ENCODE results near the gene TXNDC11. TPM values are rescaled to one million over a fixed set of nuclear protein-coding genes. Genes with fewer than 3 reads are reported as not detected.
A peak's percentile ranks its signal among the peaks of the same experiment; 100 is the strongest.

Gene TXNDC11
- total RNA-seq, 1 donor from 2014 or later: 52.7 TPM

- no peak overlapping the region for H3K4me3 Mint-ChIP-seq
- no peak for DNase-seq (ENCODE audit: low spot score)
- H3K27me3 Mint-ChIP-seq (ENCODE audit: insufficient read depth): no peaks in the 10 kb centered on the region
- H3K9me3 Mint-ChIP-seq: no peaks in the 10 kb centered on the region
- peaks cover 53% of the 10 kb centered on the region for H3K4me1 Mint-ChIP-seq (ENCODE audit: low read depth)
- intact Hi-C loops (cut with micrococcal nuclease): no loop called here
- H3K36me3 Mint-ChIP-seq (ENCODE audit: low read depth): peaks cover 58% of the 10 kb centered on the region
- peak overlapping the region; percentile 58 for H3K27ac Mint-ChIP-seq
These were observed 14.7 kb downstream of the TXNDC11 start for GRCh38 chr16:11727796-11728543.

DNA sequence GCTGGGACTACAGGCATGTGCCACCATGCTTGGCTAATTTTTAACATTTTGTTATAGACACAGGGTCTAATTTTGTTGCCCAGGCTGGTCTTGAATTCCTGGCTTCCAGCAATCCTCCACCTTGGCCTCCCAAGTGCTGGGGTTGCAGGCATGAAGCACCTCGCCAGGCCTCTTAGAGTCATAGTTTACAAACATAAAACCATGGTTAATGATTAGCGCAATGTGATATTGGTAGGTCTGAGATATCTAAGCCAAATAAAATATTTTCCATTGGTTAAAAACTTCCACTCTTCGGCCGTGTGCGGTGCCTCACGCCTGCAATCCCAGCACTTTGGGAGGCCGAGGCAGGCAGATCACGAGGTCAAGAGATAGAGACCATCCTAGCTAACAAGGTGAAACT lies 16.6 kb downstream of the TXNDC11 start:
- H3K36me3 Mint-ChIP-seq (ENCODE audit: low read depth): peaks cover 54% of the 10 kb centered on the region
- no peaks in the 10 kb centered on the region for H3K9me3 Mint-ChIP-seq
- no peaks in the 10 kb centered on the region for H3K27me3 Mint-ChIP-seq (ENCODE audit: insufficient read depth)
- H3K27ac Mint-ChIP-seq: no peak overlapping the region
- no peak for DNase-seq (ENCODE audit: low spot score)
- intact Hi-C loops (cut with micrococcal nuclease): no loop called here
- peaks cover 45% of the 10 kb centered on the region for H3K4me1 Mint-ChIP-seq (ENCODE audit: low read depth)
- H3K4me3 Mint-ChIP-seq: no peak overlapping the region

DNA sequence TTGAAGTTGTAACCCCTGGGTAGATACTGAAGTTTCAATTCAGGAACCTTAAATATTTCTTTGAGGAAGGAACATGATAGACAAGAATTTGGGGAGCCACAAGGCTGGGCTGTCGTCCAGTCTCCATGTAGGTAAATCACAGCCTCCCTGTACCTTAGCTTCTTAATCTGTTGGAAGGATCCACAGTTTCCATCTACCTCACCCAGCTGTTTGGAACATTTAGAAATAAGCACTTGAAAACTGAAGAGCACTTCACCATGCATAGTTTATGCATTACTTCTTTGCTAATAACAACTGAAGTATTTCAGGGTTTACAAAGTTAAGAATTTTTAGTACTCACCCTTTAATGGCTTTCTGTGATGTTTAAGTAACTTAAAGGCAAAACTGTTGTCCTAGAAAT lies 17.2 kb downstream of the TXNDC11 start:
- peaks cover 51% of the 10 kb centered on the region for H3K36me3 Mint-ChIP-seq (ENCODE audit: low read depth)
- no peak for DNase-seq (ENCODE audit: low spot score)
- no peak overlapping the region for H3K27ac Mint-ChIP-seq
- intact Hi-C loops (cut with micrococcal nuclease): no loop called here
- peaks cover 40% of the 10 kb centered on the region for H3K4me1 Mint-ChIP-seq (ENCODE audit: low read depth)
- no peak overlapping the region for H3K4me3 Mint-ChIP-seq
- no peaks in the 10 kb centered on the region for H3K9me3 Mint-ChIP-seq
- H3K27me3 Mint-ChIP-seq (ENCODE audit: insufficient read depth): no peaks in the 10 kb centered on the region

GRCh38 chr16:11722468-11722808 lies 20.2 kb downstream of the TXNDC11 start:
- DNase-seq (ENCODE audit: low spot score): no peak
- H3K4me3 Mint-ChIP-seq: no peak overlapping the region
- H3K9me3 Mint-ChIP-seq: no peaks in the 10 kb centered on the region
- H3K4me1 Mint-ChIP-seq (ENCODE audit: low read depth): peaks cover 18% of the 10 kb centered on the region
- peak overlapping the region; percentile 36 for H3K27ac Mint-ChIP-seq
- intact Hi-C loops (cut with micrococcal nuclease): no loop called here
- no peaks in the 10 kb centered on the region for H3K27me3 Mint-ChIP-seq (ENCODE audit: insufficient read depth)
- H3K36me3 Mint-ChIP-seq (ENCODE audit: low read depth): peaks cover 40% of the 10 kb centered on the region

GRCh38 chr16:11721781-11722467 lies 20.7 kb downstream of the TXNDC11 start:
- no peak overlapping the region for H3K4me3 Mint-ChIP-seq
- H3K9me3 Mint-ChIP-seq: no peaks in the 10 kb centered on the region
- no peak for DNase-seq (ENCODE audit: low spot score)
- peaks cover 13% of the 10 kb centered on the region for H3K4me1 Mint-ChIP-seq (ENCODE audit: low read depth)
- H3K27me3 Mint-ChIP-seq (ENCODE audit: insufficient read depth): no peaks in the 10 kb centered on the region
- peaks cover 37% of the 10 kb centered on the region for H3K36me3 Mint-ChIP-seq (ENCODE audit: low read depth)
- H3K27ac Mint-ChIP-seq: peak overlapping the region; percentile 36
- intact Hi-C loops (cut with micrococcal nuclease): no loop called here

DNA sequence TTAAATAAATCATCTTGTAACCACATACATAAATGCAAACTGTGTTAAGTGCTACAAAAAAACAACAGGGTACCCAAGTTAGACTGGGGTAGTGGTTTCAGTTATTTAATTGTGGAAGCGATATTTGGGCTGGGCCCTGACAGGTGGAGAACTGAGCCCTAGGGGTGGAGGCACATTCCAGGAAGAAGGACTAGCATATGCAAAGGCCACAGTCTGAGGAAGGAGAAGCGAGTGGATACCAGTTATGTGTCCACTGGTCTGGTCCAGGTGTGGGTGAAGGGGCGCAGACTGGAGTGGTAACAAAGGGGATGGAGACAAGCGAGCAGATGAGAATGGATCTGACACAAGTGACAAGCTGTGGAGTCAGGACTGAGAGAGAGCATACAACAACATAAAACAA lies 22.9 kb downstream of the TXNDC11 start:
- no peaks in the 10 kb centered on the region for H3K9me3 Mint-ChIP-seq
- no peak overlapping the region for H3K4me3 Mint-ChIP-seq
- intact Hi-C loops (cut with micrococcal nuclease): no loop called here
- no peaks in the 10 kb centered on the region for H3K27me3 Mint-ChIP-seq (ENCODE audit: insufficient read depth)
- no peak overlapping the region for H3K27ac Mint-ChIP-seq
- H3K36me3 Mint-ChIP-seq (ENCODE audit: low read depth): peaks cover 35% of the 10 kb centered on the region
- H3K4me1 Mint-ChIP-seq (ENCODE audit: low read depth): peaks cover 13% of the 10 kb centered on the region
- no peak for DNase-seq (ENCODE audit: low spot score)

DNA sequence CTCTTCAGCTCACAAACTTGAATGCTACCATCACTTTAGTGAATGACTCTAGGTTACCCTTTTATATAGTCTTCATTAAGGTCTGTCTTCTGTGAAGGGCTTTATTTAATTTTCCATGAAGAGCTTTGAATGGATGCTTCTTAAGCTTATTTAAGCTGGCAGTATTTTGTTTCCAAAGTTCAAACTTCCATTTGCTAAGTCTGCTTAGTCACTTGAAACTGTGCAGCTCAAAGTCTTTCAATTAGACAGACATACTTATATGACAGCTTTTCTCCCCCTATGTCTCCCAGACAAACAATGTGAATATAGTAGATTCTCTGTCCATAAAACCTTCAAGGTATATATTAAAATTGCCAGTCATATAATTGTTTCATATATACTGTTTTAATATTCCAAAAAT lies 23.5 kb downstream of the TXNDC11 start:
- peaks cover 18% of the 10 kb centered on the region for H3K4me1 Mint-ChIP-seq (ENCODE audit: low read depth)
- H3K27ac Mint-ChIP-seq: no peak overlapping the region
- no peak overlapping the region for H3K4me3 Mint-ChIP-seq
- intact Hi-C loops (cut with micrococcal nuclease): no loop called here
- DNase-seq (ENCODE audit: low spot score): no peak
- no peaks in the 10 kb centered on the region for H3K27me3 Mint-ChIP-seq (ENCODE audit: insufficient read depth)
- H3K9me3 Mint-ChIP-seq: no peaks in the 10 kb centered on the region
- peaks cover 37% of the 10 kb centered on the region for H3K36me3 Mint-ChIP-seq (ENCODE audit: low read depth)

- Mint-ChIP-seq H3K27ac (no peak overlapping the region), H3K4me1 (ENCODE audit: low read depth) (peaks cover 18% of the 10 kb centered on the region), H3K27me3 (ENCODE audit: insufficient read depth) (no peaks in the 10 kb centered on the region), H3K9me3 (no peaks in the 10 kb centered on the region), H3K4me3 (no peak overlapping the region), H3K36me3 (ENCODE audit: low read depth) (peaks cover 34% of the 10 kb centered on the region)
- DNase-seq (ENCODE audit: low spot score): no peak
- intact Hi-C loops (cut with micrococcal nuclease): no loop called here
These were observed 24.8 kb downstream of the TXNDC11 start for GRCh38 chr16:11717811-11718210.

DNA sequence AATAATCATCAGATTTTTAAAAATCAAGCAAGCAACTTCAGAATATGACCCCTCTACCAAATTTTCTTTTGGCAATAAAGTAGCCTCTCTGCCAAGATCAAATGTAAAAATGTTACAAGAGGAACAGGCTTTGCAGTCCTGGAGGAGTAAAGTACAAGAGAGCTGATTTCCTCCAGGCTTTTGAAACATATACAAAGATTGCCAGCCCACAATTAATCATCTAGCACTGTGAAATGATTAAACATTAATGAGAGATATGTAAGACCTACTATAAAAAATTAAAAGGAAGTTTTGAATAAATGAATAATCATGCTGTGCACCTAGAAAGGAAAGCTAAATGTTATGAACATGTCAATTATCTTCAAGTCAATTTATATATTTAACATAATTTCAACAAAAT lies 26.3 kb downstream of the TXNDC11 start:
- no peak for DNase-seq (ENCODE audit: low spot score)
- Mint-ChIP-seq H3K4me3 (no peak overlapping the region), H3K27me3 (ENCODE audit: insufficient read depth) (no peaks in the 10 kb centered on the region), H3K4me1 (ENCODE audit: low read depth) (peaks cover 16% of the 10 kb centered on the region), H3K36me3 (ENCODE audit: low read depth) (peaks cover 25% of the 10 kb centered on the region), H3K9me3 (no peaks in the 10 kb centered on the region), H3K27ac (no peak overlapping the region)
- intact Hi-C loops (cut with micrococcal nuclease): no loop called here

- H3K36me3 Mint-ChIP-seq (ENCODE audit: low read depth): peaks cover 26% of the 10 kb centered on the region
- H3K4me1 Mint-ChIP-seq (ENCODE audit: low read depth): peaks cover 16% of the 10 kb centered on the region
- H3K4me3 Mint-ChIP-seq: no peak overlapping the region
- H3K27me3 Mint-ChIP-seq (ENCODE audit: insufficient read depth): no peaks in the 10 kb centered on the region
- H3K27ac Mint-ChIP-seq: peak overlapping the region; percentile 13
- no peak for DNase-seq (ENCODE audit: low spot score)
- no peaks in the 10 kb centered on the region for H3K9me3 Mint-ChIP-seq
- intact Hi-C loops (cut with micrococcal nuclease): loop anchor here (2.0 kb wide), 3 partner anchors 27 to 761 kb away; no protein-coding TSS in a partner anchor
These were observed 27.3 kb downstream of the TXNDC11 start for GRCh38 chr16:11715246-11715947.

DNA sequence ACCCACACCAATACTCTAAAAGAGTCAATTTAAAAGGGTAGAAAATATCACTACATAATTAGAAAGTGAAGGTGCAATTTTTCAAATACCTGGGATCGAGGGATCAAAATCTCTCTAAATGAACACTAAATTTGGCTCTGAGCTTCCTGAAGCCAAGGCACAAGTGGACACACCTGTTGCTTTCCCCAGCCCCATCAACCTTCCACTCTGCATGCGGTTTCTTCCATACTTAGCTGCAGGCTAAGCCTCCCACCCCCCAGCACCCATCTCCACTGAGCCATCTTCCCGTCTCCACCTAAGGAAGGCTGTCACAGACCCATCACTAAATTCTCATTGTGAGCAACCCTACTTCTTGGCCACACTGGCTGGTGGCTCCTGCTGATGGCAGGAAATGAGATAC lies 30.5 kb downstream of the TXNDC11 start:
- H3K27ac Mint-ChIP-seq: peak overlapping the region; percentile 35
- no peak overlapping the region for H3K4me3 Mint-ChIP-seq
- no peaks in the 10 kb centered on the region for H3K9me3 Mint-ChIP-seq
- H3K4me1 Mint-ChIP-seq (ENCODE audit: low read depth): peaks cover 10% of the 10 kb centered on the region
- H3K27me3 Mint-ChIP-seq (ENCODE audit: insufficient read depth): no peaks in the 10 kb centered on the region
- H3K36me3 Mint-ChIP-seq (ENCODE audit: low read depth): peaks cover 24% of the 10 kb centered on the region
- intact Hi-C loops (cut with micrococcal nuclease): no loop called here
- DNase-seq (ENCODE audit: low spot score): no peak

GRCh38 chr16:11711662-11712061 lies 31.0 kb downstream of the TXNDC11 start:
- peaks cover 10% of the 10 kb centered on the region for H3K4me1 Mint-ChIP-seq (ENCODE audit: low read depth)
- intact Hi-C loops (cut with micrococcal nuclease): no loop called here
- no peaks in the 10 kb centered on the region for H3K9me3 Mint-ChIP-seq
- H3K27ac Mint-ChIP-seq: peak overlapping the region; percentile 40
- H3K36me3 Mint-ChIP-seq (ENCODE audit: low read depth): peaks cover 24% of the 10 kb centered on the region
- H3K27me3 Mint-ChIP-seq (ENCODE audit: insufficient read depth): no peaks in the 10 kb centered on the region
- DNase-seq (ENCODE audit: low spot score): no peak
- H3K4me3 Mint-ChIP-seq: no peak overlapping the region

GRCh38 chr16:11708421-11708820 lies 34.2 kb downstream of the TXNDC11 start:
- Mint-ChIP-seq H3K27ac (no peak overlapping the region), H3K9me3 (no peaks in the 10 kb centered on the region), H3K4me3 (no peak overlapping the region), H3K27me3 (ENCODE audit: insufficient read depth) (no peaks in the 10 kb centered on the region), H3K36me3 (ENCODE audit: low read depth) (peaks cover 25% of the 10 kb centered on the region), H3K4me1 (ENCODE audit: low read depth) (peaks cover 10% of the 10 kb centered on the region)
- DNase-seq (ENCODE audit: low spot score): no peak
- intact Hi-C loops (cut with micrococcal nuclease): no loop called here
